AG09309 (cell line): Measurements from ENCODE around the gene XRRA1.

ENCODE experiments used
- DNase-seq: peaks from one replicate; pipeline ENCODE4 v3.0.0-alpha.2; 2010; ENCODE audit warnings: low read depth
- H3K4me3 ChIP-seq: 2 replicates; pipeline ENCODE4 v1.5.1; 2011; ENCODE audit warnings: mild to moderate bottlenecking, low read depth, low read length, moderate library complexity; ENCODE audit not compliant: control insufficient read depth
- CTCF ChIP-seq: IDR thresholded peaks from 2 replicates; pipeline ENCODE4 v1.5.1; 2011; ENCODE audit warnings: mild to moderate bottlenecking, low read depth, low read length, inconsistent platforms; ENCODE audit not compliant: insufficient read depth, control insufficient read depth; ENCODE audit errors: missing control alignments

XRRA1 gene

GRCh38 chr11:74824285-74824982 is 124.5 kb downstream of the XRRA1 start:
- no peak for TF ChIP-seq CTCF
- no peak overlapping the region for H3K4me3 ChIP-seq
- no peak for DNase-seq

- H3K4me3 ChIP-seq = no peak overlapping the region
- DNase-seq = peak; percentile 7
- TF ChIP-seq CTCF = no peak
Observed at GRCh38 chr11:74822170-74822569, 126.7 kb downstream of the XRRA1 start.

- DNase-seq = peak; percentile 71
- TF ChIP-seq CTCF = no peak
Observed at GRCh38 chr11:74820763-74821162, 128.1 kb downstream of the XRRA1 start.

GRCh38 chr11:74819400-74819799 is 129.5 kb downstream of the XRRA1 start:
- no peak for DNase-seq
- TF ChIP-seq CTCF = no peak
- H3K4me3 ChIP-seq = no peak overlapping the region

More at GRCh38 chr11:74820763-74821162, 128.1 kb downstream of the XRRA1 start:
- H3K4me3 ChIP-seq = no peak overlapping the region

GRCh38 chr11:74818283-74818946 is 130.5 kb downstream of the XRRA1 start:
- no peak for TF ChIP-seq CTCF
- H3K4me3 ChIP-seq = no peak overlapping the region
- no peak for DNase-seq

GRCh38 chr11:74816664-74817063 is 132.2 kb downstream of the XRRA1 start:
- no peak for DNase-seq
- no peak for TF ChIP-seq CTCF

More at GRCh38 chr11:74816664-74817063, 132.2 kb downstream of the XRRA1 start:
- no peak overlapping the region for H3K4me3 ChIP-seq
